Measurements from ENCODE around the gene ADCY2. TPM values are rescaled to one million over a fixed set of nuclear protein-coding genes. Genes with fewer than 3 reads are reported as not detected.
A peak's percentile ranks its signal among the peaks of the same experiment; 100 is the strongest.

ADCY2 gene
- total and polyA plus RNA-seq, 9 of the 15 experiments (the other 6 are each of a cell fraction or from before 2014, with no cell fraction given): 0.01 to 0.15 (median 0.03) TPM; not detected in 5

DNA sequence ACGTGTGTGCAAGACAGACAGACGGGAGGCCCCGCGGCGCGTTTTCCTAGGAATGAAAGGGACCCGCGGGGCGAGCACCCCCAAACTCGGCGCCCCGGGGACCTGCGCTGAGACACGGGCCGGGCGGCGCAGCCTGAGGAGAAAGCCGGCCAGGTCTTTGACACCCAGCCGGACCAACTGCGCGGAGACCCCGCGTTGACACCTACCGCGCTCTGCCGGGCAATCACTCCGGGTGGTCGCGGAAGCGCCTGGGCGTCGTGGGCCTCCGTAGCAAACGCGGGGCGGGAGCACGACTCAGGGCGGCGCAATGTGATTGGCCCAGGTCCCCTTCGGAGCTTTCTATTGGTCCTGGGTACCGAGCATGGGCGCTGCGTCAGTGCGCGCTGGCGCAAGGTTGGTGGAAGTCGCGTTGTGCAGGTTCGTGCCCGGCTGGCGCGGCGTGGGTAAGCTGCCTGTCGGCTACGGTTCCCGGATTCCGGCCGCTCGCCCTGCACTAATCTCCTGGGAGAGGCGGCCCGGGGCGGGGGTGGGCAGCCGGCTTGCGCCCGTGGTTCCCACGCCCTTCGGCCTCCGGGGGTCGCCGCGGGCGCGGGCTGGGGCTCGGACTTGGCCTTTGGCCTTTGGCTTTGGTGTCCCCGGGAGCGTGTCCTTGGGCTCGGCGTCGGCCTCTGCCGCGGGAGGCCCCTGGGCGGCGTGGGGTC is 473.0 kb downstream of the ADCY2 start, which contains the start of the genes FASTKD3 and MTRR (continued):
- peak; percentile 96 for TF ChIP-seq ZBTB7A (IDR thresholded peaks at IDR 0.05; ENCODE audit: borderline replicate concordance, control insufficient read depth, low read depth, low read length)
- no peak for TF ChIP-seq ZFP91 (CRISPR knock-in tag; IDR thresholded peaks at IDR 0.05)
- no peak for TF ChIP-seq FOXA3 (CRISPR knock-in tag; conservative IDR thresholded peaks at IDR 0.05 in 1 of 2, IDR thresholded peaks at IDR 0.05 in 1 of 2)
- TF ChIP-seq ETS2 (tag; IDR thresholded peaks at IDR 0.05; ENCODE audit: borderline replicate concordance, poor library complexity, severe bottlenecking): no peak
- TF ChIP-seq ZNF41 (CRISPR knock-in tag; conservative IDR thresholded peaks at IDR 0.05): no peak
- peak; percentile 97 for TF ChIP-seq POLR2G (IDR thresholded peaks at IDR 0.05; ENCODE audit: low read depth, low read length)
- TF ChIP-seq, protein P1, sequence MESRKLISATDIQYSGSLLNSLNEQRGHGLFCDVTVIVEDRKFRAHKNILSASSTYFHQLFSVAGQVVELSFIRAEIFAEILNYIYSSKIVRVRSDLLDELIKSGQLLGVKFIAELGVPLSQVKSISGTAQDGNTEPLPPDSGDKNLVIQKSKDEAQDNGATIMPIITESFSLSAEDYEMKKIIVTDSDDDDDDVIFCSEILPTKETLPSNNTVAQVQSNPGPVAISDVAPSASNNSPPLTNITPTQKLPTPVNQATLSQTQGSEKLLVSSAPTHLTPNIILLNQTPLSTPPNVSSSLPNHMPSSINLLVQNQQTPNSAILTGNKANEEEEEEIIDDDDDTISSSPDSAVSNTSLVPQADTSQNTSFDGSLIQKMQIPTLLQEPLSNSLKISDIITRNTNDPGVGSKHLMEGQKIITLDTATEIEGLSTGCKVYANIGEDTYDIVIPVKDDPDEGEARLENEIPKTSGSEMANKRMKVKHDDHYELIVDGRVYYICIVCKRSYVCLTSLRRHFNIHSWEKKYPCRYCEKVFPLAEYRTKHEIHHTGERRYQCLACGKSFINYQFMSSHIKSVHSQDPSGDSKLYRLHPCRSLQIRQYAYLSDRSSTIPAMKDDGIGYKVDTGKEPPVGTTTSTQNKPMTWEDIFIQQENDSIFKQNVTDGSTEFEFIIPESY (CRISPR knock-in tag; IDR thresholded peaks at IDR 0.05): 0 out of 2 replicates have a peak, but pooled peaks have one; percentile 14
- TF ChIP-seq, protein P2, sequence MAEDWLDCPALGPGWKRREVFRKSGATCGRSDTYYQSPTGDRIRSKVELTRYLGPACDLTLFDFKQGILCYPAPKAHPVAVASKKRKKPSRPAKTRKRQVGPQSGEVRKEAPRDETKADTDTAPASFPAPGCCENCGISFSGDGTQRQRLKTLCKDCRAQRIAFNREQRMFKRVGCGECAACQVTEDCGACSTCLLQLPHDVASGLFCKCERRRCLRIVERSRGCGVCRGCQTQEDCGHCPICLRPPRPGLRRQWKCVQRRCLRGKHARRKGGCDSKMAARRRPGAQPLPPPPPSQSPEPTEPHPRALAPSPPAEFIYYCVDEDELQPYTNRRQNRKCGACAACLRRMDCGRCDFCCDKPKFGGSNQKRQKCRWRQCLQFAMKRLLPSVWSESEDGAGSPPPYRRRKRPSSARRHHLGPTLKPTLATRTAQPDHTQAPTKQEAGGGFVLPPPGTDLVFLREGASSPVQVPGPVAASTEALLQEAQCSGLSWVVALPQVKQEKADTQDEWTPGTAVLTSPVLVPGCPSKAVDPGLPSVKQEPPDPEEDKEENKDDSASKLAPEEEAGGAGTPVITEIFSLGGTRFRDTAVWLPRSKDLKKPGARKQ (CRISPR knock-in tag; IDR thresholded peaks at IDR 0.05): no peak
- no peak for TF ChIP-seq RNF2 (IDR thresholded peaks at IDR 0.05)
- TF ChIP-seq TBP (optimal IDR thresholded peaks at IDR 0.05; ENCODE audit: low read depth, low read length): peak; percentile 75
- peak; percentile 13 for TF ChIP-seq PHF20 (IDR thresholded peaks at IDR 0.05; ENCODE audit: partially characterized antibody)
- TF ChIP-seq CREM (IDR thresholded peaks at IDR 0.05; ENCODE audit: low read depth): peak; percentile 93
- peak; percentile 51; the same call in 1 of the 2 replicates for TF ChIP-seq HCFC1 (IDR thresholded peaks at IDR 0.05; ENCODE audit: low read depth, low read length)
- no peak for TF ChIP-seq MEF2A (IDR thresholded peaks at IDR 0.05; ENCODE audit: control insufficient read depth, low read depth, low read length)
- peak; percentile 90 for TF ChIP-seq EP400 (IDR thresholded peaks at IDR 0.05)
- TF ChIP-seq SP1 (CRISPR knock-in tag; IDR thresholded peaks at IDR 0.05): 0 out of 2 replicates have a peak, but pooled peaks have one; percentile 6
- TF ChIP-seq HNRNPUL1 (IDR thresholded peaks at IDR 0.05; ENCODE audit: low read length): no peak
- no peak; the same call in 1 of the 2 replicates for TF ChIP-seq RAD51 (IDR thresholded peaks at IDR 0.05; ENCODE audit: borderline replicate concordance, low read depth)
- peak; percentile 89 for TF ChIP-seq L3MBTL2 (IDR thresholded peaks at IDR 0.05)
- no peak for TF ChIP-seq SMC3 (conservative IDR thresholded peaks at IDR 0.05; ENCODE audit: insufficient read depth, low read depth, low read length)

Data from K562 (cell line).